Fibroblast of upper back skin (primary cell): Measurements from ENCODE around the gene ITSN1.
"Not testable (repeated sequence)": the region's sequence is repeated elsewhere in the genome, so short reads cannot be mapped to it uniquely, and the experiment has no call there.

Source experiments
- DNase-seq: peaks from one replicate; pipeline ENCODE4 v3.0.0-alpha.2; 2013

The ITSN1 gene

DNA sequence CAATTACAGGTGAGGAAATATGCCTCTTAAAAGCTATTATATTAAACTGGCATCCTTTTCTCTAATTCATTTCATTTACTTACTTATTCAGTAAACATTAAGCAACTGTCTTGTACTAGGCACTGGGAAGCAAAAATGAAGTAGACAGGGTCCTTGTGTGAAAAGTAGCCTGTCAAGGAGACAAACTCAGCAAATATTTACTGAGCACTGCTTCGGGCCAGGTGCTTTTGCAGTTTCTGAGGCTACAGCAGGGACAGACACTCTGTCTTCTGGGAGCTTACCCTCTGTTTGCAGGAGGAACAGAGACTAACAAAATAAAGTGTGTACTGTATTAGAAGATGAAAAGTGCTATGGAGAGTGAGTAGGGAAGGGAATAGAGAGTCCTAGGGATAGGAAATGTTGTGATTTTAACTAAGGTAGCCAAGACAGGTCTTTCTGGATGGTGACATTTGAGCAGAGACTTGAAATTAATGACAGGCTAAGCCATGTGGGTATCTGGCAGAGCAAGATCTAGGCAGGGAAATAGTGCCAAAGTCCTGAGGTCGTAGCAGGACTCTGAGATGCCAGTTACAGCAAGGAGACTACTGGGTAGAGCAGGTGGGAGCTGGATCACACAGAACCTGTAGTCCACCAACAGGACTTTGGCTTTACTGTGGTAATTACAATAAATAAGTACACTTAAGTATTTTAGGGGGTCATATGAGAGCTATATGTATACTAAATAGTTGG lies 133.0 kb downstream of the ITSN1 start:
- DNase-seq: no peak

DNA sequence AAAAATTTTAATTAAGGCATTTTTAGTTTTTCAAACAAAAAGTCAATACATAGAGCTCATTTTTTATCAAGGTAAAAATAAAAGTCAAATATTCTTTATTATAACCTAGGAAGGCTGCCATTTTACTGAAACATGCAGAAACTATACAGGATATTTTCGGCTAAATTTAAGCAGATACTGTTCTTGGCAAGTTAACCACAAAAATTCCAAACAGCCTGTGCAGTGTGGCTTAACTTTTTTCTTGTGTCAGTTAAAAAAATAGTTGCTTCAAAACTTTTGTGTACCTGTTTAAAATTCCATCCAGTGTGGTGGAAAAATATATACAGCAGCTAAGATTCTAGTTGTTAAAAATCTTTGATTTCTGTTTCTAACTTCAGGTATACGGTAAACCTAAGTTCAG lies 138.3 kb downstream of the ITSN1 start:
- peak; percentile 64 for DNase-seq

DNA sequence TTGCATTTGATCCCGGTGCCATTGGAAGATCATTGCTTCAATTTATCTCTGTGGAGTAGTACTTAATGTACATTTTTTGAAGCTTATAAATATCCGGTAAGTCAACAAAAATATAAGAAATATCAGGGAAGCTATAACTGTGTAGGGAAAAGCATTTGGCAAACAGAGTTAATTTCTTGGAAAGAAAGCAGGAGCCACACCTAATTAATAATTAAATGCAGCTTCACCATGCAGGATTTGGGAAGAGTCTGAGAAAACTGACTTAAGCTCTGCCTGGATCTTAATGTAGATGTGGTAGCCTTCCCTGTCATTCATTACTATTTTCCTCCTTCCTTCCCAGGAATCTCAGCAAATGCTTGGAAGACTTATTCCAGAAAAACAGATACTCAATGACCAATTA lies 138.8 kb downstream of the ITSN1 start:
- DNase-seq: no peak

DNA sequence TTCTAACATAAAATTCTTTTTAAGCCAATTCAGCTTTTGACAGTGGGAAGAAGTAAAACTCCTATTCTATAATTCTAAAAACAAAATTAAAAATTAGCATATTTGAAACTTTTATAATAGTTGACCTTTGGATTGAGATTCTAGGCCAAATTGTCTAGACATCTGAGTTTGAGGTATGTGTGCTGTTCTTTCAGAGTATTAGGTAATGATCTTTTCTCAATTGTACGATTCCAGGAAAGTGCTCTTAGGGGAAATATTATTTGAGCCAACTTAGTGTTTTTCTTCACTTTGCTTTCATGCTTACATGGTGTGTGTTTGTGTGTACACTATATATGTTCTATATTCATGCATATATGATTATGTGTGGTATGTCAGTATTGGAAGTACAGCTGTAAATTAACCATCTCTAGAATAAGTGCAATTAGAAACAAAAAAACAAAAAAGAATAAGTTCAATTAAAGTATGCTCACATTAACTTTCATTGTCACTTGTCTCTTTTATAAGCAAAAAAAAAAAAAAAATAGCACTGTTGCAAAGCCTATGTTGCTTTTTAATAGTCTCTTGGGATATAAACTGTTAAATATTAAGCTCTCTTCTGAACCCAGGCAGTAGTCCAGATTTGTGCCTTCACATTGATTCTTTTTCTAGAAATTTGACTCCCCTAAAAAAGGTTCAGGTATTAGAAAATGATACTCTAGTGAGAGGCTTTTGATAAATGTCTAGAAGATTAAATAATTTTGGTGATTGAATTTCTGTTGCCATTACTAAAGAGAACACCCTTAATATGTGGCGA lies 141.1 kb downstream of the ITSN1 start:
- no peak for DNase-seq

DNA sequence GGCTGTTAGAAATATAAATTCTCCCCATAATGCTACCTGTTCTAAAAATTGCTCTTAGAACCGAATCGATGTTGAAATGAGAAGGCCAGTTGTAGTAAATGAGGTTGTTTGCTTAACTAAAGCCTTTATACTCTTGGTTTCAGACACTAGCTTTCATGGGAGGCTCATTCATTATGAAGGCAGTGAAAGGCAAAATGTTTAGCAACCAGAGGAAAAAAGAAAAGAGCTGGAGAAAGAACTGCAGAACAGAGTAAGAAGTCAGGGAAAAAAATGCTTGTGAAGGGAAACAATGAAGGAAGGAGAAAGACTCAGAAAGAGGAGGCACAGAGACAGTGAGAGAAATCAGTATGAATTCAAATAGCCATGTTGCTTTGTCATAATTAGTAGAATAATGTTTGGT lies 145.1 kb downstream of the ITSN1 start:
- no peak for DNase-seq

DNA sequence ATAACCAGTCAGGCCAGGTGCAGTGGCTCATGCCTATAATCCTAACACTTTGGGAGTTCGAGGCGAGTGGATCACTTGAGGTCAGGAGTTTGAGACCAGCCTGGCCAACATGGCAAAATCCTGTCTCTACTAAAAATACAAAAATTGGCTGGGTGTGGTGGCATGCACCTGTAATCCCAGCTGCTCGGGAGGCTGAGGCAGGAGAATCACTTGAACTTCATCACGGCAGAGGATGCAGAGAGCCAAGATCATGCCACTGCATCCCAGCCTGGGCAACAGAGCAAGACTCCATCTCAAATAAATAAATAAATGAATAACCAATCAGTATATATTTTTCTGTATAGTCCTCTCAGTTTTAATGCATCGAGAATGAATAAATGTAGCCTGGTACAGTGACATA lies 146.1 kb downstream of the ITSN1 start:
- DNase-seq: not testable (repeated sequence)

DNA sequence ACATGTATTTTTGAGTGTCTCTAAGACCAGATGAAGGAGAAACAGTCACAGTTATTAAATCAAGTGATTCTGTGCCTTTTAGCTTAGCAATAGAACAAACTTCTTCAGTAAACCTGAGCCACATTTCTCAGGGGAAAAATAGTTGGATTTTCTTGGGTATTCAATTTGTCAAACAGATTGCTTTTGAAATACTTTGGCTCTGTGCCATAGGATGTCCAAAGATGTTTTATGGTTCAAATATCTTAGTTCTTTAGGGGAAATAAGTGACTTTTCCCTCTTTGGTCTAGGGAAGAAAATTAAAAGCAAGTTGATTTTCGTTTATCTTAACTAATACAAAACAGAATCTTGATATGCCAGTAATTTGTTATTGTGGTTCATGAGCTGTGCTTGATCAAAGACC lies 147.4 kb downstream of the ITSN1 start:
- DNase-seq: peak; percentile 68

DNA sequence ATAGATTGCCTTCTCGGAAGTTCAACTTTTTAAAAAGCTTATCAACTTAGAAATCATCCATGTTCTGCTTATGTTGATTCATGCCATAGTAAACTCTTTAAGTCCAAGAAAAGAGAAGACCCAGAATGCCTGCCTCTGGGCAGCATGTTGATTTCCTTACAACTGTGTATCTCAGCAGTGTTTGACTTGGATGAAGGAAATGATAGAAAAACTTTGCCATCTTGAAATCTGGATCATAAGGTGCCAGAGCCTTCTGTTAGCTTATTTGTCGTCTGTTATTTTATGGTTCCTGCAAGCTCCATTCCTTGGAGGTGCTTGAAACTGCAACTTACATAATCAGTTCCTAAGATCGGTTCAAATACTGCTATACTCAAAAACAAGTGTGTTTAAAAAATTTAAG lies 148.8 kb downstream of the ITSN1 start:
- no peak for DNase-seq

DNA sequence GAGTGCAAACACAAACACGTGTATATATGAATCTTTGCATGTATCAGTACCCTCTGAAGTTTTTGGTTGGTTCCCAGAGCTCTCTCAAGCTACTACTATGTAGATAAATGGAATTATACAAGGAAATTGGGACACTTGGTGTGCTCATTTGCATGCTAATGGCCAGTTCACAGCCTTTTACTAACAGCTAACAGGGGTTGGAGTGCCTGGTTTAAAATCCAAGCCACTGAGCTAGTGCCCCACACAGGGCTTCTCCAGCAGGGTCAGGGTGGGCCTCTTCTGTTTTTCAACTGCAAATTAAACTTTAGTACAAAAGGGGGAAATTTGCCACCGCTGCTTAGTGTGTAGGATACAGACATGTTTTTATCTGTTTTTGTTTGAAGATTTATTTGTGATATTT lies 152.3 kb downstream of the ITSN1 start:
- DNase-seq: no peak

DNA sequence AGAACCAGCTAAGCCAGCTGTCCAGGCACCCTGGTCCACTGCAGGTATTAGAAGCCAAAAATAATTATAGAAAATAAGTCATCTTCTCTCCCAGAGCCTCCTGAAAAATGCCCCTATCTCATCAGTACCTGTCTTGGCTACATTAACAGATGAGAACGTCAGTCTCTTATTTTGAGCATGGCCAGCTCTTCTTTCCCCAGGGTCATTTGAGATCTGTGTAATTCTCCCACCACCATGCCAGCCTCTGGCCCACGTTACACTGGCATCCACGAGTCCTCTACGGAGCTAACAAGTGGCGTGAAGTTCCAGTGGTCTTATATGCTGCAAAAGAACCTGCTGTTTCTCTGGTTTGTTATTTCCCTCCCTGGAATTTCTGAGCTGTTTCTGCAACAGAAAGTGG lies 155.3 kb downstream of the ITSN1 start:
- DNase-seq: no peak

DNA sequence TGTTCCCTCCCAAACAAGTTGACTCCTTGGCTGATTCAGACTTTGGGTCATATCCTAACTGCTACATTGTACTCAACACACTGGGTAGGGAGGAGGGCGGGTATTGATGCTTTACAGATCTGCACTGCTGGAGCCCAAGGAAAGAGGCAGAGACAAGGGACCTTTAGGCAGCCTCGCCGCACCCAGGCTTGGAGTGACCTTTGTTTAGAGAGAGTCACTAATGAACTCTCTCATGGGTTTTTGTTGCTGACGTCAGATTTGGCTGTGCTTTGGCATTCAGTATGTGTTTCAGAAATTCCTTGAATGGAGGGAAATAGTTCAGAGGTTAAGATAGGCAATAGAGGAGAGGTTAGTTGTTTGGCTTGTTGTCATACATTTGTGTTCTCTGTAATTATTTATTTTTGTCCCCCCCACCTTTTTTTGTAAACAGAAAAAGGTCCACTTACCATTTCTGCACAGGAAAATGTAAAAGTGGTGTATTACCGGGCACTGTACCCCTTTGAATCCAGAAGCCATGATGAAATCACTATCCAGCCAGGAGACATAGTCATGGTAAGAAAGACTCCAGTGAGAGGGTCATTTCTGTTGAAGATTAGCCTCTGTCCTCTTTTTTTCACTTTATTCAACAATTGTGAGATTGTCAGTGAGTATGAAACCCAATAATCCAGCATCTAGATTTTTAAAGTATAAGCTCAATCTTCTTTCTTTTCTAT lies 157.2 kb downstream of the ITSN1 start:
- DNase-seq: no peak

DNA sequence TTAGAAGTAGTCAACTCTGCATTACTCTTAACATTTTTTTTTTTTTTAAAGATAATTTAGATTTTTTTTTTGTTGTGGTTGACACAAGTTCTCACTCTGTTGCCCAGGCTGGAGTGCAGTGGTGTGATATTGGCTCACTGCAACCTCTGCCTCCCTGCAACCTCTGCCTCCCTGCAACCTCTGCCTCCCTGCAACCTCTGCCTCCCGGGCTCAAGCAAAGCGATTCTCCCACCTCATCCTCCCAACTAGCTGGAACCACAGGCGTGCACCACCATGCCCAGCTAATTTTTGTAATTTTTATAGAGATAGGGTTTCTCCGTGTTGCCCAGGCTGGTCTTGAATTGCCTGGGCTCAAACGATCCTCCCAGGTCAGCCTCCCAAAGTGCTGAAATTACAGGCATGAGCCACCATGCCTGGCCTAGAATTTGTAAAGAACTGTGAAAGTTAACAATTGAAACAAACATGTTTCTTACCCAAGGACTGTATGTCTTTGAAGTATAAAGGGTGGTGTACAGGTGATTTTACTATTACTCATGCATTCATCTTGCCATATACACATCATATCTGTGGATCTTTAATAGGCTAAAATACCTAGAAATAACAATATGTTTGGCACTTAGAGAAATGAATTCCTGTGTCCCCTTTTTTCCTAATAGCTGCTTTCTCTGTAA lies 158.6 kb downstream of the ITSN1 start:
- no peak for DNase-seq

DNA sequence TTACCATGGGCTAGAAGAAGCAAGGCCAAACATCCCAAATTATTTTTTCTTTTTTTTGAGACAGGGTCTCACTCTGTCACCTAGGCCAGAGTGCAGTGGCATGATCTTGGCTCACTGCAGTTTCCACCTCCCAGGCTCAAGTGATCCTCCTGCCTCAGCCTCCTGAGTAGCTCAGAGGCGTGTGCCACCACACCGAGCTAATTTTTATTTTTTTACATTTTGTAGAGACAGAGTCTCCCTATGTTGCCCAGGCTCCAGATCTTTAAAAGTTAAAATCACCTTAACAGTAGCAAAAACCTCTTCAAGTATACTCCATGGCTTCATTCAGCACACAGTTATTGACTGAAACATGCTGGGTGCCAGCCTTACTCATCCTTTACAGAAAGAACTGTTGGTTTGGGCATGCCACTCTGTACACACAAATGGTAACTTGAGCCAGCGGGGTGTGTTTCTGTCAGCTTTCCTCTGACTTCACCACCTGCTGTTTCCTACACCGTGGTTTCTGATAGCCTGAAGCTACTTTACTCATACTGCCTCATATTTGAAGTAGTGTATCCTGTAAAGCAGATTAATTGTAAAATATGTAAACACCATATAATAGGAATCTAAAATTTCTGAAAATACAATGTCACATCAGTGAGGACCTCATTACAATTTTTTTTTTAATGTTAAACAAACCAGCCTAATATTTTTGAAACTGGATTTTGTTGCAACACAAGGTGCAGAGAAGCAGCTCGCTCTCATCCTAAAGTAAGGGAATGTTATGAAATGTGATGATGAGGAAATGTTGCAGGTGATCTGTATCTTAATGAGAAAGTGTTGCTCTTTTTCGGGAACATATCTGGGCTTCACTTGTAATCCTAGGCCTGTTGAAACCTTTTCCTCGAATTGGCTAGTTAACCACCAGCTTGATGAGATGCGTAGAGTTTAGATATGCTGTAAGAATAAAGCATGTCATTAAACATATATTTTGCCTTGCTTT lies 159.4 kb downstream of the ITSN1 start:
- peak; percentile 22 for DNase-seq

DNA sequence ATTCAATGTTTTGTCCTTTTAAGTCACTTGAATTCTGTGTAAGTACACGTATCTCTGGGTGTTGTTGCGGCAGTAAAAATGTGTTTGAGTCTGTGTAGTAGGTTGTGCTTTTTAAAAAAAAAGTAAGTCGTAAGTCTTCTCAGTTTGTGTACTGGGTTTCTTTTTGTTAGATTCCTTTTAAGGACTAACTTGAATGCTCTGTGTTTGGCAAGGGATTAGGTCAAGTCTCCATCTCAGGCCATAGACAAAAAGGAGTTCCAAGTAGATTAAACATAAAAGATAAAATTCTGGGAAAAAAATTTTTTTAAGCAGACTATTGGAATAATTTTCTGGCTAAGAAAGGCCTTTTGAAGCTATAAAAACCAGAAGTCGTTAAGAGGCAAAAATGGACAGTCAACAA lies 160.2 kb downstream of the ITSN1 start:
- DNase-seq: no peak

DNA sequence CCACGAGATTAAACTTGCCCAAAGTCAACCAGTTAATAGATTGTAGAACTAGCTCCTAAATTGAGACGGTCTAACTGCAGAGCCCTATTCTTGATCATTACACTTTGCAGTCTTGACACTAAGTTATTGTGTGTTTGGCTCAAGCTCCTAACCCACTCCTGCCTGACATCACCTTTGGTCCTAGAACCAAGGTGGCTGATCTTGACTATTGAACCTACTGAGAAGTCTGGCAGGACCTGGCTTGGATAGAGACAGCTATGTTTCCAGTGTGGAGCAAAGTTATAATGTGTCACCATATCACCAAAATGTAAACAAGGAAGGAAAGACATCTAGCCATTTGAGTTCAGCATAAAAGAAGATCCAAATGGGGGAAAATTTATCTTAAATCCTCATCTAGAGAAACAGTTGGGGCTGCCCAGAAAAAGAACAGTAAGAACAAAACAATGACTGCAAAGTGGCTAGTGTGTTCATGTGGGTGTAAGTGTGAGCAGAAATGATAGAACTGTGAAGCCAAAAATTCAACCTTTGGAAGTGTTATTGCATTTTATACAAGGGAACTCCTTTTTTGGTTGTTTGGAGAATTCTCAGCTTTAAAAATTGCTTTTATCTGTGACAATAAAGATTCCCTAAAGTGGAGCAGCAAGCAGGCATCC lies 166.5 kb downstream of the ITSN1 start:
- no peak for DNase-seq

DNA sequence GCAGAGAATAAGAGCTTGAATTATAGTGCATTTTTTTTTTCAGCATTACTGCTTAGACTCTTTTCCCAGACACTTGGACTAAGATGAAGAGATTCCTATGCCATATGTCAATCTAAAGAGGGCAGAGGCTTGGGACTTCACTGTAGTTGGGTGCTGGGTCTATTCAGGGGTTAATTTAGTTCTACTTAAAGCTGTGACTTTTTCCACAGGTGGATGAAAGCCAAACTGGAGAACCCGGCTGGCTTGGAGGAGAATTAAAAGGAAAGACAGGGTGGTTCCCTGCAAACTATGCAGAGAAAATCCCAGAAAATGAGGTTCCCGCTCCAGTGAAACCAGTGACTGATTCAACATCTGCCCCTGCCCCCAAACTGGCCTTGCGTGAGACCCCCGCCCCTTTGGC lies 168.5 kb downstream of the ITSN1 start:
- no peak for DNase-seq

DNA sequence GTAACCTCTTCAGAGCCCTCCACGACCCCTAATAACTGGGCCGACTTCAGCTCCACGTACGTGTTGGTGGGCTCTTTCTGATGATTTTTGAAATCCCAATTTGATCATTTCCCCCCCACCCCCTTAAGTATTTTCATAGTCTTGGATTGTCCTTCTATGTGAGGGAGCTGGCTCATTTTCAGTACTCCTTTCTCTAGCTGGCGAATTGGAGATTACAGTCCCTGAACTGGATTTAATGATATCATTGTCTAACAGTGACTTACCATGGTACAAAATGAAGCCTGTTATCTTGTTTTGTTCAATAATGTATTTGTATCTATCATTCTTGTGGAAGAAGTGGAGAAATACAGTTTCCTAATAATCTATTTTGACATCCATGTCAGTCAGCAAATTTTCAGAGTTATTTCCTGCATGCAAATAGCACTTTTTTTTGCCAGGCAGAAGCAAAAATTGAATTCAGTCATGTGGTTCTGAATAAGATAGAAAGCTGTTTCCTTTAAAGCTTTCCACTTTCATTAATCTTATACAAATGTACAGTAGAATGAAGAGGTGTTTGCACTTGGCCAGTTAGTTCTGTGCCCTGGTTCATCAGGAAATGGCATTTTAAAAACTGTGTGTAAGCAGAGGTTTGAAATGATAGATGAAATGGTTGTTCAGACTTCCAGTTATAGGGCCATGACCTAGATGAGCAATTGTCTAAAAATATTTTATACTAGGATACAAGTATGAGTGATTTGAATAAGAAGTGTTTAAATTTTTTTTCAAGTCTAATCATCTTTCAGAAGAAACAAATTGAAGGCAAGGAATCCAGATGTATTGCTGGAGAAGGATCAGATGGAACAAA lies 169.1 kb downstream of the ITSN1 start:
- no peak for DNase-seq

DNA sequence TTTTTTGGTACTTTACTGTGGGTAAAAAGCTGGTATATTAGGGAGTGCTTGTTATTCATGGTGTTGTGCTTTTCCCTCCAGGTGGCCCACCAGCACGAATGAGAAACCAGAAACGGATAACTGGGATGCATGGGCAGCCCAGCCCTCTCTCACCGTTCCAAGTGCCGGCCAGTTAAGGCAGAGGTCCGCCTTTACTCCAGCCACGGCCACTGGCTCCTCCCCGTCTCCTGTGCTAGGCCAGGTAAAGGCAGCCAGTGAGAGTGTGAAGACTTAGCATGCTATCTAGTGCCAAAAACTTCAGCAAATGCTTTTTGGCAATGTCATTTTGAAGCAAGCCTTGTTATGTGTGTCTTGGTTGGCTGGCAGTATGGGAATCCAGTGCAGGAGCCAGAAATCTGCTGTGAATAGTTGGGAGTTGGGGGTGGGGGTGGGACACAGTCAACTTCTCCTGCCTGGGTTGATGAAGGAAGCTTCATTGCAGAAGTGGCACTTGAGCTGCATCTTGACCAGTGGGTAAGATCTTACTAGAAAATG lies 171.6 kb downstream of the ITSN1 start:
- DNase-seq: no peak

DNA sequence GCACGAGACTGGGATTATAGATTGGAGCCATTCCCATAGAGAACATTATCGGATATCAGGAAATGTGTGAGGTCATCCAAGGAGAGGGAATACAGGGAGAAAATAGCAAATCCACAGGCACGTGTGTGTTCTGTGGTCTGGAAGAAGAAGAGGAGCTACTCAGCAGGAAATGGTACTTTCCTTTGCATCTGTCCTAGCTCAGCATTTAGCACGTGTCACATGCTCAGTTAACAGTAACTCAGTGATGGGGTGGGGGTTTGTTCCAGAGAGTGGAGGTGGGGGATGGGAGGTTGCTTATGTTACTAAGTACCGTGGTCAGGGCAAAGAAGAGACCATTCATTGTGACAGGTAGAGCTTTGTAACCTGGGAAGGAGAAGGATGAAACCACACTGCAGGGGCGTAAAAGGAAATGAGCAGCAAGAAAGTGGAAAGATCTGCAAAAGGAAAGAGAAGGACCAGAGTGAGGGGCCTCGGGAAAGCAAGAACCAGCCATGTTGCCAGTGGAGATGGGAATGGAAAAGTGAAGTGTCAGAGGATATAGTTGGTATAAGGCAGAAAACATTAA lies 172.9 kb downstream of the ITSN1 start:
- peak; percentile 11 for DNase-seq

DNA sequence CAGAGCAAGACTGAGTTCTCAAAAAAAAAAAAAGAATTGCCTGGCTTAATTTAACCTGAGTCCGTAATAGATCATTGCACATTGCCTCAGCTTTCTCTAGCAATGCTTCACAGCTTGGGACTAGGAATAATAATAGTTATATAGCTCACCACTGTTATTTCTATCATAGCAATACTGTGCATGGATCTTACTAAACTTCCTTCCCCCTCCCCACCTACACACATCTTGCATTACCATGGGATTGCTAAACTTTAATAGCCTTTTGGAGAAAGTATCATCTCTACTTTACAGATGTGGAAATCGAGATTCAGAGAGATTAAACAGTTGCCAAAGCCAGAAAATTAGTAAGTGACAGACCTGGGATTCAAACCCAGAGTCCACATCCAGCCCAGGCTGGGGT lies 173.9 kb downstream of the ITSN1 start:
- no peak for DNase-seq
